WTC11 (cell line): Measurements from ENCODE around the gene DPYSL4.
"Not testable (repeated sequence)": the region's sequence is repeated elsewhere in the genome, so short reads cannot be mapped to it uniquely, and the experiment has no call there.

Source experiments
- ESRRA ChIP-seq: sonication (generic); formaldehyde crosslinking; IDR thresholded peaks from 2 replicates; pipeline ENCODE4 v1.8.1; 2022; ENCODE audit warnings: mild to moderate bottlenecking, missing genetic modification reagents, borderline replicate concordance
- MAX ChIP-seq: sonication (generic); formaldehyde crosslinking; IDR thresholded peaks from 2 replicates; pipeline ENCODE4 v1.8.0; 2022; ENCODE audit warnings: mild to moderate bottlenecking, missing genetic modification reagents
- SP1 ChIP-seq: sonication (generic); formaldehyde crosslinking; conservative IDR thresholded peaks from 2 replicates; pipeline ENCODE4 v1.8.1; 2022; ENCODE audit warnings: missing genetic modification reagents
- TEAD4 ChIP-seq: sonication (generic); formaldehyde crosslinking; IDR thresholded peaks from 2 replicates; pipeline ENCODE4 v1.8.0; 2022; ENCODE audit warnings: mild to moderate bottlenecking, missing genetic modification reagents
- TF ChIP-seq, protein P1 (sequence below): sonication (generic); formaldehyde crosslinking; IDR thresholded peaks from 2 replicates; pipeline ENCODE4 v1.8.1; 2022; ENCODE audit warnings: missing genetic modification reagents, borderline replicate concordance
- TF ChIP-seq, protein P2 (sequence below): fragments of 200-600 bp; IDR thresholded peaks from 2 replicates; pipeline ENCODE4 v1.8.0; 2022; ENCODE audit warnings: antibody characterized with exemption
- TF ChIP-seq, protein P3 (sequence below): sonication (generic); formaldehyde crosslinking; IDR thresholded peaks from 2 replicates; pipeline ENCODE4 v1.8.1; 2023; ENCODE audit warnings: mild to moderate bottlenecking, moderate library complexity, missing genetic modification reagents
- TF ChIP-seq, protein P4 (sequence below): sonication (generic); formaldehyde crosslinking; IDR thresholded peaks from 2 replicates; pipeline ENCODE4 v1.8.0; 2022; ENCODE audit warnings: mild to moderate bottlenecking, missing genetic modification reagents

DNA sequence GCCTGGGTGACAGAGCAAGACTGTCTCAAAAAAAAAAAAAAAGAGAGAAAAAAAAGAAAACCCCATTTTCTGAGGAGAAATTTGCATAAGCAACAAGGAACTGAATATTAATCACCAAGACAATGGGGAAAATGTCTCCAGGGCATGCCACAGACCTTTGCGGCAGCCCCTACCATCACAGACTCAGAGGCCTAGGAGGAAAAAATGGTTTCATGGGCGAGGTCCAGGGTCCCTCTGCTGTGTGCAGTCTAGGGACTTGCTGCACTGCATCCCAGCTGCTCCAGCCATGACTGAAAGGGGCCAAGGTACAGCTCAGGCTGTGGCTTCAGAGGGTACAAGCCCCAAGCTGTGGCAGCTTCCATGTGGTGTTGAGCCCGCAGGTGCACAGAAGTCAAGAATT, 29.7 kb downstream of the DPYSL4 start:
- TF ChIP-seq, protein P1, sequence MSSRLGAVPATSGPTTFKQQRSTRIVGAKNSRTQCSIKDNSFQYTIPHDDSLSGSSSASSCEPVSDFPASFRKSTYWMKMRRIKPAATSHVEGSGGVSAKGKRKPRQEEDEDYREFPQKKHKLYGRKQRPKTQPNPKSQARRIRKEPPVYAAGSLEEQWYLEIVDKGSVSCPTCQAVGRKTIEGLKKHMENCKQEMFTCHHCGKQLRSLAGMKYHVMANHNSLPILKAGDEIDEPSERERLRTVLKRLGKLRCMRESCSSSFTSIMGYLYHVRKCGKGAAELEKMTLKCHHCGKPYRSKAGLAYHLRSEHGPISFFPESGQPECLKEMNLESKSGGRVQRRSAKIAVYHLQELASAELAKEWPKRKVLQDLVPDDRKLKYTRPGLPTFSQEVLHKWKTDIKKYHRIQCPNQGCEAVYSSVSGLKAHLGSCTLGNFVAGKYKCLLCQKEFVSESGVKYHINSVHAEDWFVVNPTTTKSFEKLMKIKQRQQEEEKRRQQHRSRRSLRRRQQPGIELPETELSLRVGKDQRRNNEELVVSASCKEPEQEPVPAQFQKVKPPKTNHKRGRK (CRISPR knock-in tag) = not testable (repeated sequence)
- TF ChIP-seq SP1, TEAD4, ESRRA, MAX: not testable (repeated sequence)
- TF ChIP-seq, protein P2, sequence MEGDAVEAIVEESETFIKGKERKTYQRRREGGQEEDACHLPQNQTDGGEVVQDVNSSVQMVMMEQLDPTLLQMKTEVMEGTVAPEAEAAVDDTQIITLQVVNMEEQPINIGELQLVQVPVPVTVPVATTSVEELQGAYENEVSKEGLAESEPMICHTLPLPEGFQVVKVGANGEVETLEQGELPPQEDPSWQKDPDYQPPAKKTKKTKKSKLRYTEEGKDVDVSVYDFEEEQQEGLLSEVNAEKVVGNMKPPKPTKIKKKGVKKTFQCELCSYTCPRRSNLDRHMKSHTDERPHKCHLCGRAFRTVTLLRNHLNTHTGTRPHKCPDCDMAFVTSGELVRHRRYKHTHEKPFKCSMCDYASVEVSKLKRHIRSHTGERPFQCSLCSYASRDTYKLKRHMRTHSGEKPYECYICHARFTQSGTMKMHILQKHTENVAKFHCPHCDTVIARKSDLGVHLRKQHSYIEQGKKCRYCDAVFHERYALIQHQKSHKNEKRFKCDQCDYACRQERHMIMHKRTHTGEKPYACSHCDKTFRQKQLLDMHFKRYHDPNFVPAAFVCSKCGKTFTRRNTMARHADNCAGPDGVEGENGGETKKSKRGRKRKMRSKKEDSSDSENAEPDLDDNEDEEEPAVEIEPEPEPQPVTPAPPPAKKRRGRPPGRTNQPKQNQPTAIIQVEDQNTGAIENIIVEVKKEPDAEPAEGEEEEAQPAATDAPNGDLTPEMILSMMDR = not testable (repeated sequence)
- TF ChIP-seq, protein P3, sequence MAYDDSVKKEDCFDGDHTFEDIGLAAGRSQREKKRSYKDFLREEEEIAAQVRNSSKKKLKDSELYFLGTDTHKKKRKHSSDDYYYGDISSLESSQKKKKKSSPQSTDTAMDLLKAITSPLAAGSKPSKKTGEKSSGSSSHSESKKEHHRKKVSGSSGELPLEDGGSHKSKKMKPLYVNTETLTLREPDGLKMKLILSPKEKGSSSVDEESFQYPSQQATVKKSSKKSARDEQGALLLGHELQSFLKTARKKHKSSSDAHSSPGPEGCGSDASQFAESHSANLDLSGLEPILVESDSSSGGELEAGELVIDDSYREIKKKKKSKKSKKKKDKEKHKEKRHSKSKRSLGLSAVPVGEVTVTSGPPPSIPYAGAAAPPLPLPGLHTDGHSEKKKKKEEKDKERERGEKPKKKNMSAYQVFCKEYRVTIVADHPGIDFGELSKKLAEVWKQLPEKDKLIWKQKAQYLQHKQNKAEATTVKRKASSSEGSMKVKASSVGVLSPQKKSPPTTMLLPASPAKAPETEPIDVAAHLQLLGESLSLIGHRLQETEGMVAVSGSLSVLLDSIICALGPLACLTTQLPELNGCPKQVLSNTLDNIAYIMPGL = not testable (repeated sequence)
- TF ChIP-seq, protein P4, sequence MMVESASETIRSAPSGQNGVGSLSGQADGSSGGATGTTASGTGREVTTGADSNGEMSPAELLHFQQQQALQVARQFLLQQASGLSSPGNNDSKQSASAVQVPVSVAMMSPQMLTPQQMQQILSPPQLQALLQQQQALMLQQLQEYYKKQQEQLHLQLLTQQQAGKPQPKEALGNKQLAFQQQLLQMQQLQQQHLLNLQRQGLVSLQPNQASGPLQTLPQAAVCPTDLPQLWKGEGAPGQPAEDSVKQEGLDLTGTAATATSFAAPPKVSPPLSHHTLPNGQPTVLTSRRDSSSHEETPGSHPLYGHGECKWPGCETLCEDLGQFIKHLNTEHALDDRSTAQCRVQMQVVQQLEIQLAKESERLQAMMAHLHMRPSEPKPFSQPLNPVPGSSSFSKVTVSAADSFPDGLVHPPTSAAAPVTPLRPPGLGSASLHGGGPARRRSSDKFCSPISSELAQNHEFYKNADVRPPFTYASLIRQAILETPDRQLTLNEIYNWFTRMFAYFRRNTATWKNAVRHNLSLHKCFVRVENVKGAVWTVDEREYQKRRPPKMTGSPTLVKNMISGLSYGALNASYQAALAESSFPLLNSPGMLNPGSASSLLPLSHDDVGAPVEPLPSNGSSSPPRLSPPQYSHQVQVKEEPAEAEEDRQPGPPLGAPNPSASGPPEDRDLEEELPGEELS (CRISPR knock-in tag) = not testable (repeated sequence)
